ENCODE data around the gene FGF2.

GRCh38 chr4:122796801-122797404, 29.7 kb upstream of the FGF2 start:
- TF ChIP-seq POLR2A (IDR thresholded peaks at IDR 0.05), result no peak
- TF ChIP-seq, protein P1, sequence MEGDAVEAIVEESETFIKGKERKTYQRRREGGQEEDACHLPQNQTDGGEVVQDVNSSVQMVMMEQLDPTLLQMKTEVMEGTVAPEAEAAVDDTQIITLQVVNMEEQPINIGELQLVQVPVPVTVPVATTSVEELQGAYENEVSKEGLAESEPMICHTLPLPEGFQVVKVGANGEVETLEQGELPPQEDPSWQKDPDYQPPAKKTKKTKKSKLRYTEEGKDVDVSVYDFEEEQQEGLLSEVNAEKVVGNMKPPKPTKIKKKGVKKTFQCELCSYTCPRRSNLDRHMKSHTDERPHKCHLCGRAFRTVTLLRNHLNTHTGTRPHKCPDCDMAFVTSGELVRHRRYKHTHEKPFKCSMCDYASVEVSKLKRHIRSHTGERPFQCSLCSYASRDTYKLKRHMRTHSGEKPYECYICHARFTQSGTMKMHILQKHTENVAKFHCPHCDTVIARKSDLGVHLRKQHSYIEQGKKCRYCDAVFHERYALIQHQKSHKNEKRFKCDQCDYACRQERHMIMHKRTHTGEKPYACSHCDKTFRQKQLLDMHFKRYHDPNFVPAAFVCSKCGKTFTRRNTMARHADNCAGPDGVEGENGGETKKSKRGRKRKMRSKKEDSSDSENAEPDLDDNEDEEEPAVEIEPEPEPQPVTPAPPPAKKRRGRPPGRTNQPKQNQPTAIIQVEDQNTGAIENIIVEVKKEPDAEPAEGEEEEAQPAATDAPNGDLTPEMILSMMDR (IDR thresholded peaks at IDR 0.05), result no peak
- TF ChIP-seq POLR2AphosphoS5 (IDR thresholded peaks at IDR 0.05), result no peak
